Endothelial cell of umbilical vein (primary cell): ENCODE data around the gene GPSM1. TPM values are rescaled to one million over a fixed set of nuclear protein-coding genes. Genes with fewer than 3 reads are reported as not detected.

ENCODE experiments used
- BruUV-seq: library from RNA; stranded (reverse); fragments of 400-500 nt; replicated peaks from 2 replicates; lab custom pipeline; 2021; lab: Mats Ljungman, UMichigan
- CTCF ChIA-PET: fragments of 300-600, 350-600 bp; sonication (Branson Sonifier 250); formaldehyde crosslinking; loops from one replicate; lab custom pipeline; 2021; ENCODE audit warnings: antibody characterized with exemption, inconsistent platforms; lab: Charles Lee
- POLR2A ChIA-PET: fragments of 300-600, 350-600 bp; sonication (Branson Sonifier 250); formaldehyde crosslinking; loops from one replicate; lab custom pipeline; 2021; ENCODE audit warnings: antibody characterized with exemption, inconsistent platforms; lab: Charles Lee
- DNase-seq: peaks from one replicate; pipeline ENCODE4 v3.0.0-alpha.2; 2011; ENCODE audit warnings: low read depth, low spot score
- FAIRE-seq: peaks from 2 replicates; lab custom pipeline; 2011; peaks lifted over from hg19 to GRCh38; lab: Jason Lieb, UNC
- H2AFZ ChIP-seq: 2 replicates; pipeline ENCODE4 v1.6.0; 2012; ENCODE audit warnings: low read depth, low read length, control low read depth, inconsistent platforms
- H3K27ac ChIP-seq: 2 replicates; pipeline ENCODE4 v1.5.1; 2011; ENCODE audit warnings: low read depth, mild to moderate bottlenecking, control low read depth, low read length, moderate library complexity; ENCODE audit not compliant: insufficient read depth
- H3K27me3 ChIP-seq, 2 experiments: 2 replicates each; pipeline versions ENCODE4 v1.6.0 to v1.6.1; 2011; ENCODE audit warnings: low read length in 2 of 2, mixed read lengths in 1 of 2; ENCODE audit not compliant: control insufficient read depth in 2 of 2, insufficient read depth in 2 of 2
- H3K36me3 ChIP-seq, 2 experiments: 2 replicates in 1 of 2; 3 replicates in 1 of 2; pipeline ENCODE4 v1.5.1; 2011; ENCODE audit warnings: low read length in 2 of 2, mild to moderate bottlenecking in 1 of 2, moderate library complexity in 1 of 2; ENCODE audit not compliant: control insufficient read depth in 2 of 2, insufficient read depth in 2 of 2; ENCODE audit errors: extremely low read depth in 1 of 2
- H3K4me1 ChIP-seq: 3 replicates; pipeline ENCODE4 v1.5.1; 2011; ENCODE audit warnings: mild to moderate bottlenecking, low read length; ENCODE audit not compliant: control insufficient read depth, insufficient read depth; ENCODE audit errors: extremely low read depth
- H3K4me2 ChIP-seq: 2 replicates; pipeline ENCODE4 v1.6.1; 2011; ENCODE audit warnings: low read length, control low read depth, mixed read lengths; ENCODE audit not compliant: insufficient read depth
- H3K4me3 ChIP-seq, 3 experiments: fragments of 200-600 bp in 1 of 3; sonication (generic), shearing (Covaris generic) in 1 of 3; replicated peaks in 1 of 3; 2 replicates each; pipeline ENCODE4 v1.5.1; 2011 to 2016; ENCODE audit warnings: control low read depth in 3 of 3, low read length in 3 of 3, mild to moderate bottlenecking in 2 of 3, inconsistent platforms in 1 of 3, low read depth in 1 of 3, moderate library complexity in 1 of 3; ENCODE audit not compliant: insufficient read depth in 1 of 3
- H3K79me2 ChIP-seq: 2 replicates; pipeline ENCODE4 v1.6.0; 2012; ENCODE audit warnings: low read length, inconsistent platforms; ENCODE audit not compliant: control insufficient read depth, insufficient read depth
- H3K9ac ChIP-seq: replicated peaks from 2 replicates; pipeline ENCODE3; 2011; ENCODE audit warnings: low read length, control low read depth; ENCODE audit not compliant: insufficient read depth; ENCODE audit errors: extremely low read depth
- H3K9me1 ChIP-seq: replicated peaks from 3 replicates; pipeline ENCODE4 v1.6.0; 2011; ENCODE audit warnings: mild to moderate bottlenecking, low read length; ENCODE audit not compliant: control insufficient read depth, insufficient read depth; ENCODE audit errors: extremely low read depth
- H3K9me3 ChIP-seq: replicated peaks from 2 replicates; pipeline ENCODE4 v1.5.1; 2012; ENCODE audit warnings: low read length, inconsistent platforms; ENCODE audit not compliant: control insufficient read depth, insufficient read depth
- H4K20me1 ChIP-seq: replicated peaks from 2 replicates; pipeline ENCODE3; 2011; ENCODE audit warnings: mild to moderate bottlenecking, low read length; ENCODE audit not compliant: control insufficient read depth, insufficient read depth; ENCODE audit errors: extremely low read depth
- EZH2 ChIP-seq: IDR thresholded peaks from 2 replicates; pipeline ENCODE4 v1.6.1; 2012; ENCODE audit warnings: borderline replicate concordance, low read depth, mild to moderate bottlenecking, moderate library complexity, low read length, inconsistent platforms; ENCODE audit not compliant: severe bottlenecking
- FOS ChIP-seq: IDR thresholded peaks from 2 replicates; pipeline ENCODE4 v1.6.1; 2011; ENCODE audit warnings: mild to moderate bottlenecking, low read length, moderate library complexity, borderline replicate concordance; ENCODE audit not compliant: insufficient read depth
- GATA2 ChIP-seq: IDR thresholded peaks from 2 replicates; pipeline ENCODE4 v1.7.0; 2011; ENCODE audit warnings: low read depth, mild to moderate bottlenecking, moderate library complexity, mixed read lengths, low read length; ENCODE audit not compliant: insufficient read length, insufficient read depth
- JUN ChIP-seq: IDR thresholded peaks from 2 replicates; pipeline ENCODE4 v1.6.1; 2011; ENCODE audit warnings: borderline replicate concordance, low read depth; ENCODE audit not compliant: insufficient read length, insufficient read depth
- MYC ChIP-seq: IDR thresholded peaks from one replicate; pipeline ENCODE4 v1.6.1; 2011; ENCODE audit warnings: mild to moderate bottlenecking, low read depth, low read length
- POLR2A ChIP-seq: IDR thresholded peaks from 2 replicates; pipeline ENCODE4 v1.6.1; 2012; ENCODE audit warnings: low read depth, mild to moderate bottlenecking, control low read depth, low read length
- POLR2AphosphoS5 ChIP-seq: IDR thresholded peaks from 2 replicates; pipeline ENCODE4 v1.6.1; 2012; ENCODE audit warnings: low read depth, mild to moderate bottlenecking, control low read depth, low read length, moderate library complexity; ENCODE audit not compliant: insufficient read depth
- dilution Hi-C: fragments of 300-500 bp; cut with MboI; formaldehyde crosslinking; loops from one replicate; pipeline ENCODE4 v1.15.0; 2019; ENCODE audit warnings: low sequenced_read_pairs; ENCODE audit not compliant: extremely low pct_ligation_motif_present
- intact Hi-C: fragments of 100-400 bp; cut with micrococcal nuclease; formaldehyde crosslinking; loops from one replicate; pipeline ENCODE4 v1.10.0; 2022
- polyA plus RNA-seq, 4 experiments: library from polyadenylated mRNA; depleted of rRNA in 3 of 4; stranded (reverse) in 3 of 4; unstranded in 1 of 4; fragments of >200 nt; gene quantifications; 2 replicates each; pipeline versions ENCODE4 v1.2.1 to v1.2.3, GENCODE V29; 2011 to 2012; ENCODE audit warnings: missing spikeins in 1 of 4
- total RNA-seq: library from RNA; stranded (reverse); gene quantifications from 2 replicates; pipeline ENCODE4 v1.2.3, GENCODE V29; 2021
- TF ChIP-seq, protein P1 (sequence below): IDR thresholded peaks from 2 replicates; pipeline ENCODE4 v1.6.1; 2011; ENCODE audit not compliant: insufficient read depth, insufficient read length
- TF ChIP-seq, protein P2 (sequence below), 2 donors: IDR thresholded peaks; 1 replicate in 1 of 2; 2 replicates in 1 of 2; pipeline ENCODE4 v1.5.1; 2011; ENCODE audit warnings: low read length in 2 of 2, mild to moderate bottlenecking in 2 of 2, moderate library complexity in 2 of 2, control low read depth in 1 of 2, inconsistent platforms in 1 of 2, low read depth in 1 of 2; ENCODE audit not compliant: insufficient read depth in 1 of 2; ENCODE audit errors: extremely low read depth in 1 of 2

The GPSM1 gene
- total and polyA plus RNA-seq, 2 donors (not counting 3 experiments of a cell fraction or from before 2014, with no cell fraction given), result 34.6 to 47.1 TPM

DNA sequence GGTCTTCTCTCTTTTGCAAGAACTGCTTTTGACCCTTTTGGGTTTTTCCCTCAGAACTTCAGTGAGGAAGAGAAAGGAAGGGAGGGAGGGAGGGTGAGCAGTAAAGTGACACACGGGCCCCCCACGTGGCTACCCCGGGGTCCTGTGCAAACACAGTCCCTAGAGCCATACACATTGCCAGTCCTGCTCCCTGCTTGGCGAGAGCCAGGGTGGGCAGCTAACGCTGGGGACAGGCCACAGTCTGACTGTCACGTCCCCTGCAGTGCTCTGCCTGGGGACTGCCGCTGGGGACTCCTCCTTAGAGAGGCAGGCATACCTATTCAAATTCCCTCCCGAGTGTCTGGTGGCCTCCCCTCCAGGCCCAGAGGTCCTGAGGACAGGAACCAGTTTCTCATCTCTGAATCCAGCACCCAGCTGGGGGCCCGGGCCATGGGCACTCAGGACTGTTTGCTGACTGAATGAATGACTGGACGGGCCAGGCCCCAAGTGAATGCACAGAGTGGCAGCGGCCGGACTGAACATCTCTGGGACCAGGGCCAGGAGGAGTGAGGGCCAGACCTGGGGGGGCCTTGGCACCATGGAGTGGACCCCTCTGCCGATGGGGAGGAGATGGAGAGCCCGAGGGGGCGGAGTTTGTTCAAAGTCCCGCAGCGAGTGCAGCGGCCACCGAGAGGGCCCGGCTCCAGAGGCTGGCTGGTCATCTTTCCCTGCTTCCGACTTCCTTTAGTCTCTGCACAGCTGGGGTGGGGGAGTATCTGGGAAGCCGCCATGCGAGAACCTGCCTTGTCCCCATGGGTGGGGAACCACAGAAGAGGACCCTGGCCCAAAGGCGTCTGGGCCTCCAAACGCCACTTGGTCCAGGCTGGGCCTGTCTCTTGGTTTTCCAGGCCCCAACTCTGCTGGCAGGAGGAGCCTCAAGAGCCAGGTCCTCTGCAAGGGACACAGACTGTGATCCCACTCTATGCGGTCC is 29.3 kb upstream of the GPSM1 start:
- FAIRE-seq (no peak), DNase-seq (no peak)
- intact Hi-C loops (no loop called here), dilution Hi-C loops (no loop called here)
- no peaks in the 10 kb centered on the region for H3K27me3 ChIP-seq
- ChIA-PET POLR2A (no interaction called here), CTCF (interaction anchor here (1.2 kb wide), 1 partner anchor 31 kb away, joined by 3 read pairs; no protein-coding TSS in a partner anchor)
- H4K20me1 ChIP-seq, result no peaks in the 10 kb centered on the region
- BruUV-seq, result no TSS peak
- no peaks in the 10 kb centered on the region for H3K9me1 ChIP-seq
- no peak overlapping the region for H3K4me2 ChIP-seq
- H3K79me2 ChIP-seq, result no peaks in the 10 kb centered on the region
- TF ChIP-seq EZH2, result no peak
- no peak for TF ChIP-seq GATA2
- TF ChIP-seq JUN, result no peak
- no peak overlapping the region for H2AFZ ChIP-seq
- no peak overlapping the region for H3K9ac ChIP-seq
- H3K9me3 ChIP-seq, result no peaks in the 10 kb centered on the region
- H3K36me3 ChIP-seq, result no peaks in the 10 kb centered on the region
- H3K4me3 ChIP-seq, result no peak overlapping the region
- H3K4me1 ChIP-seq, result no peaks in the 10 kb centered on the region
- no peak overlapping the region for H3K27ac ChIP-seq

DNA sequence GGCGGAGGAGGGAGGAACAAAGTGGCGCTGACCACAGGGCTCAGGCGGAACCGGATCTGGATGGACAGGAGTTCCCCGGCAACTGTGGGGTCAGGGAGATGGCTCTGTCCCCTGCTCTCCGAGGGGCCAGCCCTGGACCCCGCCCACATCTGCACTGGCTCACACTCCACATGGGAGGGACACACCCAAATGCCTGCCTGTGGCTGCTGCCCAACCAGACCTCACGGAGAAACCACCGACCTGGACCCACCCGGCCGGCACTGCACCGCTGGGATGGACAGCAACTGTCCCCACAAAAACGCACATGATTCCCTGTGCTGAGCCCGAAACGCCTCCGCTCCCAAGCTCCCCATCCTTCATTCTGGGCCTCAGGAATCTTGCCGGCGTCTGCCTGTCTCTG is 28.2 kb upstream of the GPSM1 start:
- TF ChIP-seq EZH2 (no peak), GATA2 (no peak), JUN (no peak), FOS (no peak), POLR2AphosphoS5 (no peak), POLR2A (no peak), MYC (no peak)
- TF ChIP-seq, protein P1, sequence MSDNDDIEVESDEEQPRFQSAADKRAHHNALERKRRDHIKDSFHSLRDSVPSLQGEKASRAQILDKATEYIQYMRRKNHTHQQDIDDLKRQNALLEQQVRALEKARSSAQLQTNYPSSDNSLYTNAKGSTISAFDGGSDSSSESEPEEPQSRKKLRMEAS, result no peak
- TF ChIP-seq, protein P2, sequence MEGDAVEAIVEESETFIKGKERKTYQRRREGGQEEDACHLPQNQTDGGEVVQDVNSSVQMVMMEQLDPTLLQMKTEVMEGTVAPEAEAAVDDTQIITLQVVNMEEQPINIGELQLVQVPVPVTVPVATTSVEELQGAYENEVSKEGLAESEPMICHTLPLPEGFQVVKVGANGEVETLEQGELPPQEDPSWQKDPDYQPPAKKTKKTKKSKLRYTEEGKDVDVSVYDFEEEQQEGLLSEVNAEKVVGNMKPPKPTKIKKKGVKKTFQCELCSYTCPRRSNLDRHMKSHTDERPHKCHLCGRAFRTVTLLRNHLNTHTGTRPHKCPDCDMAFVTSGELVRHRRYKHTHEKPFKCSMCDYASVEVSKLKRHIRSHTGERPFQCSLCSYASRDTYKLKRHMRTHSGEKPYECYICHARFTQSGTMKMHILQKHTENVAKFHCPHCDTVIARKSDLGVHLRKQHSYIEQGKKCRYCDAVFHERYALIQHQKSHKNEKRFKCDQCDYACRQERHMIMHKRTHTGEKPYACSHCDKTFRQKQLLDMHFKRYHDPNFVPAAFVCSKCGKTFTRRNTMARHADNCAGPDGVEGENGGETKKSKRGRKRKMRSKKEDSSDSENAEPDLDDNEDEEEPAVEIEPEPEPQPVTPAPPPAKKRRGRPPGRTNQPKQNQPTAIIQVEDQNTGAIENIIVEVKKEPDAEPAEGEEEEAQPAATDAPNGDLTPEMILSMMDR (IDR thresholded peaks at IDR 0.05; ENCODE audit: extremely low read depth in 1 of 2, insufficient read depth in 1 of 2, low read depth in 1 of 2, low read length in 2 of 2), result no peak
- H4K20me1 ChIP-seq, result no peaks in the 10 kb centered on the region
- no peak overlapping the region for H3K9ac ChIP-seq
- ChIA-PET POLR2A (no interaction called here), CTCF (no interaction called here)
- FAIRE-seq, result no peak
- H3K4me2 ChIP-seq, result no peak overlapping the region
- H3K27me3 ChIP-seq, result no peaks in the 10 kb centered on the region
- H3K4me3 ChIP-seq, result no peak overlapping the region
- no peaks in the 10 kb centered on the region for H3K4me1 ChIP-seq
- intact Hi-C loops (no loop called here), dilution Hi-C loops (no loop called here)
- DNase-seq, result no peak
- no peak overlapping the region for H2AFZ ChIP-seq
- BruUV-seq, result no TSS peak
- no peak overlapping the region for H3K27ac ChIP-seq
- no peaks in the 10 kb centered on the region for H3K36me3 ChIP-seq
- H3K9me1 ChIP-seq, result no peaks in the 10 kb centered on the region
- H3K9me3 ChIP-seq, result no peaks in the 10 kb centered on the region
- no peaks in the 10 kb centered on the region for H3K79me2 ChIP-seq
